Measurements from ENCODE around the gene BRD3. TPM values are rescaled to one million over a fixed set of nuclear protein-coding genes. Genes with fewer than 3 reads are reported as not detected.

The BRD3 gene
- total and polyA plus RNA-seq, 4 experiments from 2014 or later, result 16.0 to 48.5 (median 30.5) TPM

DNA sequence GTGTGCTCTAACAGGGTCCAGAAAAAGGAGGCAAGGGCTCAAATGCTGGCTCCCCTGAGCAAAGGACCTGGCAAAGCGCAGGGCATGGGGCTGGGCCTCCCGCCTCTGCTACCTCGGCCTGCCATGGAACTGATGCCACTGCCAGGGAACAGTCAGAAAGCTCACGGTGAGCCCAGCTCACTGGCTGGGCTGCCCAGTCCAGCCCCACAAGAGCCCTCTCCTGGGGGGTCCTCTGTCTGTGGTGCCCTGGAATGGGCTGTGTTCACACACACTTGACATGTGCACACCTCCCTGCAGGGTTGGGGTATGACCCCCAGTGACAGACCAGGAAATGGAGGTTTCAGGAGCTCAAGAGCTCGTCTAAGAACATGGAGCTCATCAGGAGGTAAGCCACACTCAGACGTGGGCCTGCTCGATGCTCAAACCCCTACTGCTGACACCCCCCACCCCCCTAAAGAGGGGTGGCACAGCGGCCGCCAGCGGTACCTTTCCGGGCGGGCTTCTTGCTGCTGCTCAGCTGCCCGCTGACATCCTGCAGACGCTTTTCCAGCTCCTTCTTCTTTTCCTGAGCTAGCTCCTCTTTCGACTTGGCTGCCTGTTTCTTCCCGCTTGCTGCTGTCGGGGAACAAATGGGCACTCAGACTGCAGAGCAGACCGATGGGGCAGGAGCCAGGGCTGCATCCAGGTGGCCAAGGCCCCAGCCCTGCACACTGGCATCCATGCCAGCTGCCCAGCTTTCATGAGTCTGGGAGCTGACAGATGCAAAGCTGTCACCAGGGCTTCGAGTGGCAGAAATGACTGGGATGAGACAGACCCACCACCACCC is 33.4 kb downstream of the BRD3 start:
- peaks cover 0 to 4% of the 10 kb centered on the region in 2 donors for H3K9me3 ChIP-seq (ENCODE audit: control insufficient read depth in 1 of 2, low read length in 2 of 2)
- Mint-ChIP-seq H3K9me3 (peaks cover 0 to 17% (median 9%) of the 10 kb centered on the region in 8 donors), H3K27ac (no peak overlapping the region), H3K4me1 (peaks cover 0 to 2% (median 0%) of the 10 kb centered on the region in 4 donors), H3K36me3 (peaks cover 39 to 62% of the 10 kb centered on the region in 2 donors), H3K27me3 (no peaks in the 10 kb centered on the region), H3K4me3 (no peak overlapping the region)
- ChIA-PET POLR2A (ENCODE audit: partially characterized antibody) (no interaction called here), CTCF (ENCODE audit: partially characterized antibody) (interaction anchor here (0.8 kb wide), 1 partner anchor 64 kb away, joined by 3 read pairs; no protein-coding TSS in a partner anchor)
- no peak for DNase-seq
- H3K27ac ChIP-seq (ENCODE audit: low read depth, low read length), result no peak overlapping the region
- peaks cover 39% of the 10 kb centered on the region for H3K36me3 ChIP-seq (ENCODE audit: insufficient read depth, low read length)
- H3K4me1 ChIP-seq (ENCODE audit: insufficient read depth, low read length), result no peaks in the 10 kb centered on the region
- H3K27me3 ChIP-seq (ENCODE audit: insufficient read depth, low read length), result no peaks in the 10 kb centered on the region
- intact Hi-C loops (cut with micrococcal nuclease), result no loop called here
- no peak overlapping the region for H3K4me3 ChIP-seq (ENCODE audit: low read length in 2 of 2)

DNA sequence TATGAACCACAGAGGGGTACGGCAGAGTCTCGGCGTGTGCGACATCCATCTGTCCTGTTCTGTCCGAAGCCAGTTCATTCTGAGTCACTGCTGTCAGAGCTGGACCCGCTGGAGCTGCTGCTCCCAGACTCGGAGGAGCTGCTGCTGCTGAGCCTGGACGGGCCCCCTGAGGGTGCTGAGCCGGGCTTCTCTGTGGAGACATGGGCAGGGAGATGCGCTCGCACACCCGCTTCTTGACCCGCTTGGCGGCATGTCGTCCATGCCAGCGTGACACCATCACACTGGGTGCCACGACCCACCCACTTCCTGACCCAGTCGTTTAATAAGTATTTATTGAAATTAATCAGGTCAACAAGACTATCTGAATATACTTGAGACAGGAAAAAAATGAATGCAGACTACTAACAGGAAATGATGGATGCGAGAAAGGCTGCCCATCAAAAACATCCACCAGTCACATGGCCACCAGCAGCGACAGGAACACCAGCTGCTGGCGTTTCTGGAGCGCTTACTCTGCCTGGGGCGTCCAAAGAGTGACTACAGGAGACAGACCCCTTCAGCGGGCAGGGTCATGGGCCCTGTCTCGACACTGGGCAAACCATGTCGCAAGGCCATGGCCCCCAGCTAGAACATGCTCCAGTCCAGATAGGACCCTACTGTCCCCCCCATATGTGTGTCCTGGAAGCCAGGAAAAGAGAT is 34.2 kb downstream of the BRD3 start:
- H3K36me3 ChIP-seq (ENCODE audit: insufficient read depth, low read length), result peaks cover 33% of the 10 kb centered on the region
- Mint-ChIP-seq H3K4me3 (no peak overlapping the region), H3K4me1 (peaks cover 0 to 2% (median 0%) of the 10 kb centered on the region in 4 donors), H3K27me3 (no peaks in the 10 kb centered on the region), H3K9me3 (peaks cover 0 to 10% (median 3%) of the 10 kb centered on the region in 8 donors), H3K27ac (peak overlapping the region in 1 of 7 donors; percentile 55), H3K36me3 (peaks cover 32 to 55% of the 10 kb centered on the region in 2 donors)
- no peak overlapping the region for H3K4me3 ChIP-seq (ENCODE audit: low read length in 2 of 2)
- no peak for DNase-seq
- ChIA-PET CTCF (ENCODE audit: partially characterized antibody) (interaction anchor here (0.8 kb wide), 1 partner anchor 64 kb away, joined by 3 read pairs; no protein-coding TSS in a partner anchor), POLR2A (ENCODE audit: partially characterized antibody) (no interaction called here)
- H3K4me1 ChIP-seq (ENCODE audit: insufficient read depth, low read length), result no peaks in the 10 kb centered on the region
- peaks cover 0 to 4% of the 10 kb centered on the region in 2 donors for H3K9me3 ChIP-seq (ENCODE audit: control insufficient read depth in 1 of 2, low read length in 2 of 2)
- H3K27ac ChIP-seq (ENCODE audit: low read depth, low read length), result no peak overlapping the region
- intact Hi-C loops (cut with micrococcal nuclease), result no loop called here
- no peaks in the 10 kb centered on the region for H3K27me3 ChIP-seq (ENCODE audit: insufficient read depth, low read length)

DNA sequence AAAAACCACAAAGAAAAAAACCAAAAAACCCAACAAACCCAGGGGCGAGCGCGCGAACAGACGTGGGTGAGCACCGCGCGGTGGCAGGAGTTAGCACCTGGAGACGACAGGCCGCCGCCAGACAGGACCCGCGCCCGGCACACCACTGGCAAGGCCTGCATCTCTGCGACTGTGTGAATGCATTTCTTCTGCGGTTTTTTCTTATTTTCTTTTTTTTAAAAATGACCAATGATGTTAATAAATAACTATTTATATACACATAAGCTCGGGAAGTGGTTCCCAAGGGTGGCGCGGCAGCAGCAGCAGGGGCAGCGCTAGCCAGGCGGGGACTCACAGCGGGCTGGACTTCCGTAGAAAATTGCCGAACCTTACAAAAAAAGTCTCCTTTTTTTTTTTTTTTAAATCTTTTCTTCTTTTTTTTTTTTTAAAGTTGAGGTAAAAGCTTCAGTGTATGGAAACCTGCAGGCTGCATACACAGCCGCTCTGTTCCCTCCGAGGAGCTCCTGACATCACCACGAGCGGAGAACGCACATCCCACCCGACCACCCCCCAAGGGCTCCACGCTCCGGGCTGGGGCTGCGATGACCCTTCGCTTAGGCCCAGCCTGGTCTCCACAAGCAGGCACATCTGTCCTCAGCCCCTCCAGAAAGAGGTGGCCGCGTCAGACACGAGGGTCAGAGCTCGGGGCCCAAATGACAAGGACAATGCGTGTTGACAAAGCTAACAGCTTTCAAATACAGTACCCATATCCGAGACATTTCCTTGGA is 35.2 kb downstream of the BRD3 start:
- Mint-ChIP-seq H3K9me3 (peaks cover 0 to 2% (median under 1%) of the 10 kb centered on the region in 8 donors), H3K27me3 (no peaks in the 10 kb centered on the region), H3K4me1 (peaks cover 0 to 5% (median 2%) of the 10 kb centered on the region in 4 donors), H3K4me3 (no peak overlapping the region), H3K36me3 (peaks cover 21 to 45% of the 10 kb centered on the region in 2 donors), H3K27ac (peak overlapping the region in 1 of 7 donors; percentile 73)
- intact Hi-C loops (cut with micrococcal nuclease), result no loop called here
- Histone ChIP-seq H3K36me3 (ENCODE audit: insufficient read depth, low read length) (peaks cover 33% of the 10 kb centered on the region), H3K9me3 (ENCODE audit: control insufficient read depth in 1 of 2, low read length in 2 of 2) (no peaks in the 10 kb centered on the region), H3K4me3 (ENCODE audit: low read length in 2 of 2) (no peak overlapping the region), H3K27ac (ENCODE audit: low read depth, low read length) (no peak overlapping the region), H3K27me3 (ENCODE audit: insufficient read depth, low read length) (no peaks in the 10 kb centered on the region), H3K4me1 (ENCODE audit: insufficient read depth, low read length) (no peaks in the 10 kb centered on the region)
- POLR2A ChIA-PET (ENCODE audit: partially characterized antibody), result no interaction called here
- CTCF ChIA-PET (ENCODE audit: partially characterized antibody), result interaction anchor here (0.6 to 0.7 kb wide), 3 partner anchors 29 to 146 kb away, joined by 3 to 4 read pairs (median 3); no protein-coding TSS in a partner anchor
- DNase-seq, result no peak

DNA sequence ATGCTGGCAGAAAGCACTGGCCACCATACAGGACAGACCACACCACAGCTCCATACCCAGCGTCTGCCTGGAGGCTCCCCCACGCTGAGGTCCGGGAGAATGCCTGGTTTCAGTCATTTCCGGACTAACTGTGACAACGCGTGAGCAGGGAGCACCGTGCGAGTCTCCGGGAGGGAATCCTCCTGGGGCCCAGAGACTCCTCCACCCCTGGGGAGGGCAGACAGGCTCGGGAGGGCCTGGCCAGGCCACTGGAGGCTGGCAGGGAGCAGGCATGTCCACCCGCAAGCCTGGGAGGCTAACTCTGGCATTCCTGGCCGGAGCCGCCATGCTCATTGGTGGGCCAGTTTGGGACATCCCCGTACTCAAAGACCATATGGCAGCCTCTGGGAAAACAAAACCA is 36.0 kb downstream of the BRD3 start:
- Mint-ChIP-seq H3K4me1 (peaks cover 0 to 9% (median 3%) of the 10 kb centered on the region in 4 donors), H3K9me3 (no peaks in the 10 kb centered on the region), H3K27me3 (no peaks in the 10 kb centered on the region), H3K27ac (no peak overlapping the region), H3K4me3 (no peak overlapping the region), H3K36me3 (peaks cover 20 to 43% of the 10 kb centered on the region in 2 donors)
- Histone ChIP-seq H3K4me3 (ENCODE audit: low read length in 2 of 2) (no peak overlapping the region), H3K36me3 (ENCODE audit: insufficient read depth, low read length) (peaks cover 33% of the 10 kb centered on the region), H3K9me3 (ENCODE audit: control insufficient read depth in 1 of 2, low read length in 2 of 2) (no peaks in the 10 kb centered on the region), H3K27ac (ENCODE audit: low read depth, low read length) (no peak overlapping the region), H3K4me1 (ENCODE audit: insufficient read depth, low read length) (no peaks in the 10 kb centered on the region), H3K27me3 (ENCODE audit: insufficient read depth, low read length) (no peaks in the 10 kb centered on the region)
- POLR2A ChIA-PET (ENCODE audit: partially characterized antibody), result no interaction called here
- DNase-seq, result no peak
- CTCF ChIA-PET (ENCODE audit: partially characterized antibody), result interaction anchor here (0.6 to 0.7 kb wide), 2 partner anchors 30 to 147 kb away, joined by 3 to 4 read pairs; no protein-coding TSS in a partner anchor
- intact Hi-C loops (cut with micrococcal nuclease), result no loop called here

DNA sequence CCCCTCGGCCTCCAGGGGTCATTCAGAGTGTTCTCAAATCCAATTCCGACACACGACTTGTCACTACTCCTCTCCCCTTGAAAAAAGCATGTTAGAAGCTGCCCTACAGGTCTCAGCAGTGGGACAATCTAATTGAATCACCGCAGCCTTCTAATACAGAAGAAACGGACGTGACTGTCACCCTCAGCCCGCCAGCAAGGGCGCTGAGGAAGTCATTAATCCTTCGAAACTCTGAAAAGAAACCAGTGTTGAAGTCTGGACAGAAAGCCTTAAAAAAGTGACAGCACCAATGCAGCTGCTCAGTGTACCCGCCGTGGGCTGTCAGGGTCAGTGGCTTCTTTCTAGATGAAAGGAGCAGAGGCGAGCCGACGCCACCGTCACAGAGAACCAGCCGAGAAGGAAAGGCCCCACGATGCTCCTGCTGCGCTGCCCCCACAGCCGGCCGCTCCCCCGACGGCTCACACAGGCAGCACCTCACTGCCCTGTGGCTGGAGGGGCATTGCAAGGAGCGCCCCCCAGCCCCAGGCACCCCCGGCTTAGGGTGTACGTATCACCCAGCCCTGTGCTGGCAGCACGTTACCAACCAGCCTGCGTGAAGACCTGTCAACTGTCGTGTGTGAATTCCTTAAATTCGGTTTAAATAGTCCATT is 36.9 kb downstream of the BRD3 start:
- CTCF ChIA-PET (ENCODE audit: partially characterized antibody), result no interaction called here
- Histone ChIP-seq H3K36me3 (ENCODE audit: insufficient read depth, low read length) (peaks cover 29% of the 10 kb centered on the region), H3K27me3 (ENCODE audit: insufficient read depth, low read length) (no peaks in the 10 kb centered on the region), H3K9me3 (ENCODE audit: control insufficient read depth in 1 of 2, low read length in 2 of 2) (no peaks in the 10 kb centered on the region), H3K4me1 (ENCODE audit: insufficient read depth, low read length) (peaks cover 7% of the 10 kb centered on the region), H3K27ac (ENCODE audit: low read depth, low read length) (no peak overlapping the region), H3K4me3 (ENCODE audit: low read length in 2 of 2) (no peak overlapping the region)
- H3K4me1 Mint-ChIP-seq, result peaks cover 0 to 17% (median 3%) of the 10 kb centered on the region in 4 donors
- intact Hi-C loops (cut with micrococcal nuclease), result no loop called here
- no peaks in the 10 kb centered on the region for H3K27me3 Mint-ChIP-seq
- H3K36me3 Mint-ChIP-seq, result peaks cover 13 to 36% of the 10 kb centered on the region in 2 donors
- H3K4me3 Mint-ChIP-seq, result no peak overlapping the region
- DNase-seq, result no peak
- no peaks in the 10 kb centered on the region for H3K9me3 Mint-ChIP-seq
- POLR2A ChIA-PET (ENCODE audit: partially characterized antibody), result no interaction called here
- H3K27ac Mint-ChIP-seq, result peak overlapping the region in 3 of 7 donors; percentile 21 to 63 (median 47)

DNA sequence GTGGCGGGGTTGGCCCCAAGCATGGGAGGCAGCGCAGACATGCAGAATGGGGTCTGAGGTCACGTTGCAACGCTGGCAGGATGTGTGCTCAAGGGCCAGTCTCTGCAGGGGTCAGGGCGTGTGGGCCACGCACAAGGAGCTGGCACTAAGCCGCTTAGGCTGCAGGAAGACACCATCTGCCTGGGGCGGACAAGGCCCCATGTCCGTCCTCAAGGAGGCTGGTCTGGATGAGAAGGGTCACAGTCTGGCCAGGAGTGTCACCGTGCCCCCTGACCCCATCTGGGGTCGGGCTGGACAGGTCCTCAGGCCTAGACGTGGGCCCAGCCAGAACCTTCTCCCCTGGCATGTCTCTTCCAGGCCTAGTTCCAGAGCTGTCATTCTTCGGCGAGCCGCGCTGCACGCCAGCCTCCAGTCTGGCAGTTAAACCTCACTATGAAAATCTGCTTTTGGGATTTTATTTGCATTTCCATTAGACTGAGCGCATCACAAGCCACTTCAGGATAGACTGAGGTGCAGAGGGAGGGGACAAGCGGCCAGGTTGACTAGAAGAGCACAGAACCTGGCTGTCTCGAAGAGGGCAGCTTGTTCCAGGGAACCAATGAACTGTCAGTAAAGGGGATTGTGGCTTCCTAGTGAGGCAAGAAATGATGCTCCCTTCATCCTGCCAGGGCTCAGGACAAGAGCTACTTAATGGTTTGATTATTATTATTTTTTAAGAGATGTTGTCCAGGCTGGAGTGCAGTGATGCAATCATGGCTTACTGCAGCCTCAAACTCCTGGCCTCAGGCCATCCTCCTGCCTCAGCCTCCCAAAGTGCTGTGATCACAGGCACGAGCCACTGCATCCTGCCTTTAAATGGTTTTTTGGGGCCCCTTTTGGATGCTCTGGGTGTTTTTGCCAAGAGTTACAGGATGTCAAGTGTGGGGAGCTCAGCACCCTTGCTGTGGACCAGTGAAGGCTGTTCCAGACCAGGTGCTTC is 38.3 kb downstream of the BRD3 start:
- no peak for DNase-seq
- Histone ChIP-seq H3K4me1 (ENCODE audit: insufficient read depth, low read length) (peaks cover 14% of the 10 kb centered on the region), H3K9me3 (ENCODE audit: control insufficient read depth in 1 of 2, low read length in 2 of 2) (no peaks in the 10 kb centered on the region), H3K27me3 (ENCODE audit: insufficient read depth, low read length) (no peaks in the 10 kb centered on the region), H3K36me3 (ENCODE audit: insufficient read depth, low read length) (peaks cover 16% of the 10 kb centered on the region), H3K4me3 (ENCODE audit: low read length in 2 of 2) (no peak overlapping the region), H3K27ac (ENCODE audit: low read depth, low read length) (no peak overlapping the region)
- Mint-ChIP-seq H3K9me3 (no peaks in the 10 kb centered on the region), H3K27me3 (no peaks in the 10 kb centered on the region), H3K4me3 (no peak overlapping the region), H3K36me3 (peaks cover 10 to 23% of the 10 kb centered on the region in 2 donors), H3K27ac (no peak overlapping the region), H3K4me1 (peaks cover 0 to 18% (median 4%) of the 10 kb centered on the region in 4 donors)
- intact Hi-C loops (cut with micrococcal nuclease), result no loop called here
- POLR2A ChIA-PET (ENCODE audit: partially characterized antibody), result interaction anchor here (1.0 kb wide), 1 partner anchor 35 kb away, joined by 3 read pairs; no protein-coding TSS in a partner anchor
- CTCF ChIA-PET (ENCODE audit: partially characterized antibody), result no interaction called here
